Kidney (tissue), 14 donors: ENCODE data around the gene PDGFC. TPM values are rescaled to one million over a fixed set of nuclear protein-coding genes. Genes with fewer than 3 reads are reported as not detected.

Experiments
- DNase-seq, 5 donors: peaks; one replicate each; pipeline ENCODE4 v3.0.0-alpha.2; 2013 to 2020
- FAIRE-seq: peaks from 2 replicates; lab custom pipeline; 2012; peaks lifted over from hg19 to GRCh38; lab: Jason Lieb, UNC
- H3K27ac ChIP-seq, 2 donors: one replicate each; pipeline ENCODE4 v1.7.0; 2013; ENCODE audit warnings: low read depth in 2 of 2, low read length in 2 of 2, inconsistent platforms in 1 of 2
- H3K27me3 ChIP-seq: one replicate; pipeline ENCODE4 v1.7.1; 2013; ENCODE audit warnings: low read length, inconsistent platforms; ENCODE audit not compliant: control insufficient read depth, insufficient read depth
- H3K36me3 ChIP-seq, 3 donors: one replicate each; pipeline versions ENCODE4 v1.7.0 to v1.7.1; 2013; ENCODE audit warnings: low read length in 3 of 3, control low read depth in 1 of 3, inconsistent platforms in 1 of 3; ENCODE audit not compliant: insufficient read depth in 3 of 3, control insufficient read depth in 2 of 3
- H3K4me1 ChIP-seq, 3 donors: one replicate each; pipeline versions ENCODE4 v1.7.0 to v1.7.1; 2013; ENCODE audit warnings: low read length in 3 of 3, inconsistent platforms in 1 of 3, low read depth in 1 of 3; ENCODE audit not compliant: control insufficient read depth in 2 of 3, insufficient read depth in 2 of 3
- H3K4me3 ChIP-seq, 3 donors: one replicate each; pipeline versions ENCODE4 v1.7.0 to v1.8.1; 2013; ENCODE audit warnings: low read length in 3 of 3, control low read depth in 1 of 3, inconsistent platforms in 1 of 3
- H3K9ac ChIP-seq, 3 donors: one replicate each; pipeline versions ENCODE4 v1.7.0 to v1.7.1; 2013; ENCODE audit warnings: low read length in 3 of 3, control low read depth in 1 of 3, inconsistent platforms in 1 of 3
- H3K9me3 ChIP-seq, 3 donors: one replicate each; pipeline versions ENCODE4 v1.7.0 to v1.7.1; 2013; ENCODE audit warnings: low read length in 3 of 3, control low read depth in 1 of 3, inconsistent platforms in 1 of 3; ENCODE audit not compliant: control insufficient read depth in 2 of 3, insufficient read depth in 1 of 3
- intact Hi-C: fragments of 100-400 bp; cut with DNase I; formaldehyde crosslinking; loops from one replicate; pipeline ENCODE4 v1.11.1; 2022
- polyA plus RNA-seq: library from polyadenylated mRNA; stranded (reverse); fragments of 350-450 nt; fragmentation: Illumina TruSeq; extraction: RNeasy Lipid Tissue Mini Kit (QIAGEN cat#74804); gene quantifications from one replicate; pipeline ENCODE4 v1.2.3, GENCODE V29; 2014; ENCODE audit warnings: low read depth, low replicate concordance; ENCODE audit not compliant: insufficient read depth
- total RNA-seq: library from RNA; stranded (reverse); fragmentation: NEBNext Ultra II Directional; extraction: Animal tissue kit (Norgen Biotek cat#: 25700); gene quantifications from one replicate; pipeline ENCODE4 v1.2.1, GENCODE V29; 2021
- TF ChIP-seq, protein P1 (sequence below): IDR thresholded peaks from 3 replicates; pipeline ENCODE4 v1.5.1; 2012; ENCODE audit warnings: mild to moderate bottlenecking, moderate library complexity, borderline replicate concordance; ENCODE audit not compliant: insufficient read depth; ENCODE audit errors: extremely low read depth
- donor health status: control.
- donor health status: control.
- donor health status: control.
- donor health status: control.
- donor health status: control.
- donor health status: DM: yes; HTN: yes; CAD: no.
- donor health status: Normal renal cell carcinoma (clear cell type).

The PDGFC gene
- total and polyA plus RNA-seq, 2 donors from 2014 or later = 12.3 to 37.6 TPM

GRCh38 chr4:156729416-156729815 lies 242.2 kb downstream of the PDGFC start:
- intact Hi-C loops = no loop called here
- H3K4me3 ChIP-seq = no peak overlapping the region
- no peaks in the 10 kb centered on the region for H3K36me3 ChIP-seq
- no peak overlapping the region for H3K9ac ChIP-seq
- no peak for DNase-seq
- no peaks in the 10 kb centered on the region for H3K4me1 ChIP-seq
- TF ChIP-seq, protein P1, sequence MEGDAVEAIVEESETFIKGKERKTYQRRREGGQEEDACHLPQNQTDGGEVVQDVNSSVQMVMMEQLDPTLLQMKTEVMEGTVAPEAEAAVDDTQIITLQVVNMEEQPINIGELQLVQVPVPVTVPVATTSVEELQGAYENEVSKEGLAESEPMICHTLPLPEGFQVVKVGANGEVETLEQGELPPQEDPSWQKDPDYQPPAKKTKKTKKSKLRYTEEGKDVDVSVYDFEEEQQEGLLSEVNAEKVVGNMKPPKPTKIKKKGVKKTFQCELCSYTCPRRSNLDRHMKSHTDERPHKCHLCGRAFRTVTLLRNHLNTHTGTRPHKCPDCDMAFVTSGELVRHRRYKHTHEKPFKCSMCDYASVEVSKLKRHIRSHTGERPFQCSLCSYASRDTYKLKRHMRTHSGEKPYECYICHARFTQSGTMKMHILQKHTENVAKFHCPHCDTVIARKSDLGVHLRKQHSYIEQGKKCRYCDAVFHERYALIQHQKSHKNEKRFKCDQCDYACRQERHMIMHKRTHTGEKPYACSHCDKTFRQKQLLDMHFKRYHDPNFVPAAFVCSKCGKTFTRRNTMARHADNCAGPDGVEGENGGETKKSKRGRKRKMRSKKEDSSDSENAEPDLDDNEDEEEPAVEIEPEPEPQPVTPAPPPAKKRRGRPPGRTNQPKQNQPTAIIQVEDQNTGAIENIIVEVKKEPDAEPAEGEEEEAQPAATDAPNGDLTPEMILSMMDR = no peak
- no peak for FAIRE-seq
- peaks cover 0 to 19% (median 0%) of the 10 kb centered on the region in 3 donors for H3K9me3 ChIP-seq
- no peaks in the 10 kb centered on the region for H3K27me3 ChIP-seq
- H3K27ac ChIP-seq = no peak overlapping the region

DNA sequence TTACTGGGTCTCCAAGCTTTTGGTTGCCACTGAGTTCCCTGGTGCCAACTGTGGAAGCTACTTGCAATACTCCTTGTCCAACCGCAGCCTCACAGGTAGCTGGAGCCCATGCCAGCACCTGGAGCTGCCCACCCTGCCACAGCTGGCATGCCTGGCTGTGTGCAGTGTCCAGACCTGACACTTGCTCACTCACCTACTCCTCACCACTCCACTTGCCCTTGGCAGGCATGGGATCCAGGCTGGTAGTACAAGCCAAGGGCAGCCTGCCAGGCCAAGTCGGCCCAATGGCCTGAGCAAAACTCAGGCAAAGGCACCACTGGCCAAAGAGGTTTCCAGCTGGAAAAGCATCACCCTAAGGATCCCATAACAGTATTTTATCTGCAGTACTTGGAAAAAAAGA lies 246.3 kb downstream of the PDGFC start:
- H3K36me3 ChIP-seq = no peaks in the 10 kb centered on the region
- intact Hi-C loops = no loop called here
- DNase-seq = peak in 1 of 5 donors; percentile 49

DNA sequence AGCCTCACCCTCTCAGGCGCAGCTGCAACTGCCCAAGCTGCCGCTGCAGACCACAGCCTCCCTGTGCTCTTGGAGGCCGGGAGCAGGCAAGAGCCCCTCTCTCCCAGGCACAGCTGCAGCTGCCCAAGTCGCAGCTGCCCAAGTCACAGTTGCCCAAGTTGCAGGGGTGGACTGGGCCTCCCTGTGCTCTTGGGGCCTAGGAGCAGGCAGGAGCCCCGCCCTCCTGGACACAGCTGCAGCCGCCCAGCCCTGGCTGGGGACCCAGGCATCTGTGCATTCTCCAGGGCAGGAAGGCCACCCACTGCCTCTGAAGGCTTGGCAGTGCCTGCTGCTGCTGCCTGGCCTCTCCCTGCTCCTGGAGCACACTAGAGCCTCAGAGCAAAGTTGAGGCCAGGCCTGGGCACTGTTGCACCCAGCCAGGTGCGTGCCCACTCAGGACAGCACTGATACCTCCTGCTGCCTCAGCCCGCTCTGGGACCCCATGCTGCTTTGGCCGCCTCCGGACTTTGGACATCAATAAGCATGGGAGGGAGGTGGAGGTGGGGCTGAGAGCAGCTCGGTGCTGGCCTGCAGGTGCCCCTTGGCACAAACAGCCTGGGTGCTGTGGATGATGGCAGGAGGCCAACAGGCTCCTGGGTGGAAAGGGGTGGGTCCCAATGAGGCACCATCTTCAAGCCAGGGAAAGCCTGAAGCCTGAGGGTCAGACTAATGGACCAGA lies 247.5 kb downstream of the PDGFC start:
- FAIRE-seq (no peak), DNase-seq (peak in 1 of 5 donors; percentile 58)
- no peaks in the 10 kb centered on the region for H3K9me3 ChIP-seq
- H3K4me1 ChIP-seq = no peaks in the 10 kb centered on the region
- H3K27ac ChIP-seq = no peak overlapping the region
- no peaks in the 10 kb centered on the region for H3K36me3 ChIP-seq
- H3K27me3 ChIP-seq = no peaks in the 10 kb centered on the region
- TF ChIP-seq, protein P1 = no peak
- no peak overlapping the region for H3K9ac ChIP-seq
- intact Hi-C loops = no loop called here
- no peak overlapping the region for H3K4me3 ChIP-seq

More for the DNA sequence above, 246.3 kb downstream of the PDGFC start:
- TF ChIP-seq, protein P1 = no peak
- Histone ChIP-seq H3K9ac (no peak overlapping the region), H3K4me1 (no peaks in the 10 kb centered on the region), H3K27ac (no peak overlapping the region), H3K27me3 (no peaks in the 10 kb centered on the region), H3K9me3 (no peaks in the 10 kb centered on the region), H3K4me3 (no peak overlapping the region)
- no peak for FAIRE-seq
